Activated CD8-positive, alpha-beta memory T cell treated with anti-CD3 and anti-CD28 coated beads, Interleukin-2, amount 50 U/mL, for 24 hours (primary cell): ENCODE results near the gene PCDHA9.
"Not testable (repeated sequence)": the region's sequence is repeated elsewhere in the genome, so short reads cannot be mapped to it uniquely, and the experiment has no call there.

ENCODE experiments used
- DNase-seq: peaks from one replicate; pipeline ENCODE4 v3.0.0-alpha.2; 2020; ENCODE audit errors: extremely low read depth

PCDHA9 gene

GRCh38 chr5:140848139-140849102 is at the start of gene PCDHA9:
TSS of gene PCDHA9 (plus strand) at chr5:140848382. CDS start at chr5:140848496, 114 bp downstream.
- DNase-seq, result not testable (repeated sequence)

GRCh38 chr5:140800816-140801493 is 47.2 kb upstream of the PCDHA9 start, which contains the start of gene PCDHA3:
TSS of gene PCDHA3 (plus strand) at chr5:140801057.
- no peak for DNase-seq

GRCh38 chr5:140801494-140801841 is 46.7 kb upstream of the PCDHA9 start:
- no peak for DNase-seq

- not testable (repeated sequence) for DNase-seq
Observed at GRCh38 chr5:140802381-140802780, 45.8 kb upstream of the PCDHA9 start.

- no peak for DNase-seq
Observed at GRCh38 chr5:140802781-140803271, 45.4 kb upstream of the PCDHA9 start.

GRCh38 chr5:140806834-140807775 is 41.1 kb upstream of the PCDHA9 start, which contains the start of gene PCDHA4:
TSS of gene PCDHA4 (plus strand) at chr5:140807068.
- DNase-seq, result no peak

- not testable (repeated sequence) for DNase-seq
Observed at GRCh38 chr5:140808241-140808888, 39.8 kb upstream of the PCDHA9 start.

GRCh38 chr5:140808889-140809291 is 39.3 kb upstream of the PCDHA9 start:
- no peak for DNase-seq

- no peak for DNase-seq
Observed at GRCh38 chr5:140821375-140822280, 26.6 kb upstream of the PCDHA9 start, which contains the start of gene PCDHA5. TSS of gene PCDHA5 (plus strand) at chr5:140821613.

GRCh38 chr5:140822281-140822629 is 25.9 kb upstream of the PCDHA9 start:
- no peak for DNase-seq

GRCh38 chr5:140822969-140823368 is 25.2 kb upstream of the PCDHA9 start:
- not testable (repeated sequence) for DNase-seq

- no peak for DNase-seq
Observed at GRCh38 chr5:140823475-140823874, 24.7 kb upstream of the PCDHA9 start.

- no peak for DNase-seq
Observed at GRCh38 chr5:140827704-140828361, 20.3 kb upstream of the PCDHA9 start, which contains the start of gene PCDHA6. TSS of gene PCDHA6 (plus strand) at chr5:140827960. CDS start at chr5:140828092, 132 bp downstream.

- no peak for DNase-seq
Observed at GRCh38 chr5:140828362-140828737, 19.8 kb upstream of the PCDHA9 start.

- not testable (repeated sequence) for DNase-seq
Observed at GRCh38 chr5:140829511-140830501, 18.4 kb upstream of the PCDHA9 start.

GRCh38 chr5:140833993-140834392 is 14.2 kb upstream of the PCDHA9 start, which contains the start of gene PCDHA7:
TSS of gene PCDHA7 (plus strand) at chr5:140834269. CDS start at chr5:140834384, 115 bp downstream.
- DNase-seq, result no peak

- DNase-seq, result not testable (repeated sequence)
Observed at GRCh38 chr5:140834439-140835008, 13.7 kb upstream of the PCDHA9 start.
